Left colon (tissue), 2 donors: ENCODE measurements around the gene USP35. TPM values are rescaled to one million over a fixed set of nuclear protein-coding genes. Genes with fewer than 3 reads are reported as not detected.

Experiments used
- ATAC-seq: fragments of 200-7000 bp; cut with Tn5 transposase; one replicate; pipeline ENCODE4 v1.9.1; 2020; ENCODE audit warnings: mild to moderate bottlenecking, moderate library complexity
- DNase-seq, 2 donors: peaks; one replicate each; pipeline ENCODE4 v3.0.0-alpha.2; 2020
- intact Hi-C, 2 donors: fragments of 100-400 bp; cut with DNase I in 1 of 2; cut with micrococcal nuclease in 1 of 2; formaldehyde crosslinking; loops; one replicate each; pipeline versions ENCODE4 v1.11.2 to v1.14.0; 2022; cut with DNase I, micrococcal nuclease
- total RNA-seq, 2 donors: library from RNA; stranded (reverse); fragmentation: NEBNext Ultra II Directional; extraction: Animal tissue kit (Norgen Biotek cat#: 25700); gene quantifications; one replicate each; pipeline ENCODE4 v1.2.1, GENCODE V29; 2021
- donor health status: DM: no; HTN: no; CAD: no.
- donor health status: DM: yes; HTN: yes; CAD: no.

USP35 gene
- total RNA-seq, 2 donors from 2014 or later = 5.4 to 7.4 TPM

DNA sequence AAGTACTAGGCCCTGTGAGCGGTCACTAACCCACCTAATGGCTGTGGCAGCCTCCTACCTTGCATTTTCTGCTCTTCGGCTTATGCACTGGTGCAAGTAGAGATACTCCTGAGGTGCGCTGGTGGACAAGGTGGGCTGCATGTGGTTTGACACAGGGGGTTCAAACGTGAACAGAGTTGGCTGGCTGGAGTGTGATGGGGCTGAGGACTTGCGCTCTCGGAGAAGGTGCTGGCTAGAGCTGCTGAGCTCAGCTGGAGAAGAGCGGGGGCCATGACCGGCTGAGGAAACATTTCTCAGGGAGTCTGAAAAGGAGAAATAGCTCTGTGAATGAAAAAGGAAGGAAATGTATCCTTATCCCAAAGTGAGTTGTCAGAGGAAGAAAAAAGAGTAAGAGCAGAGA, 61.4 kb downstream of the USP35 start:
- intact Hi-C loops = no loop called here
- ATAC-seq = no peak
- DNase-seq = no peak

GRCh38 chr11:78251083-78251775, 62.5 kb downstream of the USP35 start:
- ATAC-seq = peak; percentile 95
- intact Hi-C loops = no loop called here
- no peak for DNase-seq

DNA sequence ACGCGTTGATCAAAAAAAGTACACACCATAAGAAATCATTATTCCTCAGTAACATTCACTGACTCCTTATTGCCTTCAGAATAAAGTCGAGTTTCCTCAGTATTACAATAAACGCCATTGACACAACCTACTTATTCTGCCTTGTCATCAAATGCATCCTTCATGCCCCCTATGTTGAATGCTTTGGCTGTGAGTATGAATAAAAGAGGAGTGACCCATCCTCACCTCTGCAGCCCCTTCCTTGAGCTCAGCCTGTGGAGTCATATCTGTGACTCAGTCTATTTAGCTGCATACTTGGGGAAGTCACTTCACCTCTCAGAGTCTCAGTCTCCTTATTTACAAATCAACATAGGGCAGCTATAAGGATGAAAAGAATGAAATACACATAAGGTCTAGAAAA, 65.1 kb downstream of the USP35 start:
- ATAC-seq (no peak), DNase-seq (no peak)
- intact Hi-C loops = no loop called here

- no peak for DNase-seq
- intact Hi-C loops = no loop called here
- ATAC-seq = no peak
These were observed 65.5 kb downstream of the USP35 start for GRCh38 chr11:78254268-78254667.

DNA sequence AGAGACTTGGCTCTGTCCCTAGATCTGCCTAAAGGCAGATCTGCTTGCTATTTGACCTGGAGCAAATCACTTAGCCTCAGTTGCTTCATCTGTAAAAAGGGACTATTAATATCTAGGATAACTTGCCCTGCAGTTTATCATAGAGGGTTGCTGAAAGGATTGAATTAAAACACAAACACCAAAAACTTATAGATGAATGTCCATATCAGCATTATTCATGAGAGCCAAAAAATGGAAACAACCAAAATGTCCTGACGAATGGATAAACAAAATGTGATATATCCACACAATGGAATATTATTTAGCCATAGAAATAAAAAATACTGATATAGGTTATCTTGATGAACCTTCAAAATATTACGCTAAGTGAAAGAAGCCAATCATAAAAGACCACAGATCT, 67.2 kb downstream of the USP35 start:
- ATAC-seq = no peak
- intact Hi-C loops = no loop called here
- DNase-seq = no peak

GRCh38 chr11:78256962-78257361, 68.2 kb downstream of the USP35 start:
- ATAC-seq = peak; percentile 93
- intact Hi-C loops = no loop called here
- peak; percentile 68 to 75 for DNase-seq

DNA sequence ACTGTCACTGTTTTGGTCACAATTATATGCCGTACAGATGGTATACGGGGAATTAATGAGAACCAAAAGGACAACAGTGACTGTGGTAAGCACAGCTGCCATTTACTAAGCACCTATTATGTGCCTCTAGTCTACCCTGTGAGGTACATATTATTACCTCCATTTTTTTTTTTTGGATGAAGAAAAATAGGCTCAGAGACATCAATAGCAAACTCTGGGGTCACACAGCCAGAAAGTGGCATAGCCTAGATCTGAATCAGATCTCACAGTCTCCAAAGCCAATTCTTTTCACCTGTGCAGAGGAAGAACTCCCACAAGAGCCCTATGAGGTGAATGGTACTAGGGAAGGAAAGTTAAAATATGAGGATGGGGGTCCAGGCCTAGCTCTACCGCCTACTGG, 68.9 kb downstream of the USP35 start:
- intact Hi-C loops = no loop called here
- ATAC-seq (no peak), DNase-seq (no peak)

GRCh38 chr11:78259777-78260487, 71.2 kb downstream of the USP35 start:
- DNase-seq (no peak), ATAC-seq (peak; percentile 39)
- intact Hi-C loops = no loop called here

DNA sequence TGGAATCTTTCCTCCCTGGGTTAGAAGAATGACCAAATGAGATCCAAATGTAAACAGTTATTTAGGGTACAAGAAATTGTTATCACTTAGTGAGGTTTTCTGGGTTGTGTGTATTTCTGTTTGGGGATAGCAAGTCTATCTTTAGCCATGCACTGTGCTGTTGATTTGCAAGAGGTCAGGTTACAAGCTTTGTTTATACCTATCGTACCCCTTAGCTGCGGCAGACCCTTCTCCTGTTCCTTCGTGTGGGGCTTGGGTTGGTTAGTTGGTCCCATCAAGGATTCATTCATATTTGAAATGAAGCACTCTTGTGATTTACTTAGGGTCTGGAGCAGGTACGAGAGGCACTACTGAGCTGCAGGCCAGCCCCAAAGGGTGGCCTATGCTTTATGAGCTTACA, 72.6 kb downstream of the USP35 start:
- no peak for ATAC-seq

GRCh38 chr11:78261828-78262227, 73.1 kb downstream of the USP35 start:
- no peak for ATAC-seq
- intact Hi-C loops = no loop called here
- no peak for DNase-seq

More for the DNA sequence above, 72.6 kb downstream of the USP35 start:
- intact Hi-C loops = no loop called here
- DNase-seq = no peak

DNA sequence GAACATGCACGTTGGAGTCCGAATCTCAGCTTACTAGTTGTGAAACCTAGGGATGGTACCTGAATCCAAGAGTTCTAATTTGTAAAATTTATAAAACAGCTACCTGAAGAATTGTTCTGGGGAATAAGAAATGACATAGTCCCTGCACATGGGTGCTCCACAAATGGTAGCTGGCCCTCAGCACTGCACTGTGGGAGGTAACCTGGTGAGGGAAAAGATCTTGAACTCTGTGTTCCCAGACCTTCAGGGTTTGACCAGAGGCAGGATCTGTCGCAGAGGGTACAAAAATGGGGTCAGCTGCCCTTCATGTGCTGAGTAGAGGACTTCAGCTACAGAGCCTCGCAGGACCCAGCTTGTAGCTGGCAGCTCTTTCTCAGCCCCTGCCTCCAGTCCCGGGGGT, 73.5 kb downstream of the USP35 start:
- ATAC-seq (no peak), DNase-seq (no peak)
- intact Hi-C loops = no loop called here

GRCh38 chr11:78262691-78263090, 74.0 kb downstream of the USP35 start:
- intact Hi-C loops = no loop called here
- DNase-seq (no peak), ATAC-seq (no peak)

Other genes with a start within 250 kb of the USP35 start
- 10 to 100 TPM; 23.2 to 23.4 TPM for gene INTS4, start 194.3 kb upstream of the USP35 start, total RNA-seq
- gene KCTD14, start 165.6 kb upstream of the USP35 start, total RNA-seq = 10 to 100 TPM; 11.9 to 13.8 TPM
- gene THRSP, start 125.1 kb upstream of the USP35 start, total RNA-seq = under 1 TPM in 1 of 2 donors, not detected in 1; 0.22 TPM
- gene NDUFC2, start 109.1 kb upstream of the USP35 start, total RNA-seq = 100 to 1,000 TPM; 208 to 225 TPM
- 10 to 100 TPM; 22.1 to 29.0 TPM for gene ALG8, start 49.3 kb upstream of the USP35 start, total RNA-seq
- 10 to 100 TPM in 1 of 2 donors, 1 to 10 TPM in 1; 7.7 to 10.1 TPM for gene KCTD21, start 293 bp upstream of the USP35 start, total RNA-seq
- gene GAB2, start 228.9 kb downstream of the USP35 start, total RNA-seq = 10 to 100 TPM; 27.7 to 29.8 TPM